Subcutaneous adipose tissue (tissue), 4 donors: Measurements from ENCODE around the gene RPRD2. TPM values are rescaled to one million over a fixed set of nuclear protein-coding genes. Genes with fewer than 3 reads are reported as not detected.

ENCODE experiments used
- CTCF ChIP-seq: fragments of 450-650 bp; IDR thresholded peaks from one replicate; pipeline ENCODE4 v1.5.1; 2016; ENCODE audit warnings: low read depth, mild to moderate bottlenecking, control low read depth, antibody characterized with exemption, moderate library complexity
- total RNA-seq, 4 donors: library from RNA; depleted of rRNA; stranded (reverse); fragments of >200 nt; gene quantifications; one replicate each; pipeline ENCODE4 v1.1.0, GENCODE V29; 2016

Gene RPRD2
- total RNA-seq, 4 donors from 2014 or later, result 17.2 to 24.9 (median 19.5) TPM

- TF ChIP-seq CTCF, result no peak
These were observed 110.9 kb downstream of the RPRD2 start for GRCh38 chr1:150474869-150475268.

GRCh38 chr1:150476754-150477153 lies 112.8 kb downstream of the RPRD2 start:
- no peak for TF ChIP-seq CTCF

GRCh38 chr1:150477320-150477719 lies 113.4 kb downstream of the RPRD2 start:
- no peak for TF ChIP-seq CTCF

- no peak for TF ChIP-seq CTCF
These were observed 113.8 kb downstream of the RPRD2 start for GRCh38 chr1:150477733-150478132.

GRCh38 chr1:150479370-150479769 lies 115.4 kb downstream of the RPRD2 start:
- no peak for TF ChIP-seq CTCF

- TF ChIP-seq CTCF, result no peak
These were observed 116.0 kb downstream of the RPRD2 start for GRCh38 chr1:150479927-150480352.

GRCh38 chr1:150484431-150484830 lies 120.5 kb downstream of the RPRD2 start:
- TF ChIP-seq CTCF, result no peak
